ENCODE measurements around the gene RCSD1. TPM values are rescaled to one million over a fixed set of nuclear protein-coding genes. Genes with fewer than 3 reads are reported as not detected.

Gene RCSD1
- polyA plus RNA-seq, 1 donor, result 52.9 TPM

DNA sequence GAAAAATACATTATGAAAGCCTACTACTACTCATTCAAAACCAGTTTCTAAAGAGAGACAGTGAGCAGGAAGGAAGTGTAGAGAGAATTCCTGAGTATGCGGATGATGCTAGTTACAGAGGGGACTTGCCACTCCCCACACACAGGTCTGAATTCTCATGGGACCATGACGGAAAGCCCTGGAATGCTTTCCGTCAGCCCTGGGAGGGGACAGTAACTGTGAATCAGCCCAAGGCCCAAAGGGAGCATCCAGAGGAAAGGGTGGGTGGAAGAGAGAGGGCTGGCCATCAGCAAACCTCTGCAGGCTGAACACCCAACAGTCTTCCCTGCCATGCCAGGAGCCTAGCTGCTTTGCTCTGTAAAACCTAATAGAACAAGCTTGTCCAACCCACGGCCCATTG, 36.4 kb downstream of the RCSD1 start:
- DNase-seq (ENCODE audit: low read depth), result no peak

DNA sequence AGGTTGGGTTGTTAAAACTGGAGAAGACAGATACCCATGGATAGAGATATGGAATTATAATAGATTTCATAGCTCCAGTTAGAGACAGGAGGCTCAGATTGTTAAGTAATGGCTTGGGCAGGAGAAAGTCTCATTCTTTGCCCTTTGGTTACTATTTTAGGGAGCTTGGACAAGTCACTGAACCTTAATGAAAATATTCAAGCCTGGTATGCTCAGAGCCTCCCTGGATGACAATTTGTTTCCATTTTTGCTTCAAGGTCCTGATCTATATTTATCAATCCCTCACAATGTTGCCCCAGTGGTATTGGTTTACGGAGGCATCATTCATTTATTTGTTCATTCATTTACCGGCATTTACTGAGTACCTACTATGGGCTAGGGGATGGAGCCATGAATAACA, 37.5 kb downstream of the RCSD1 start:
- DNase-seq (ENCODE audit: low read depth), result no peak

DNA sequence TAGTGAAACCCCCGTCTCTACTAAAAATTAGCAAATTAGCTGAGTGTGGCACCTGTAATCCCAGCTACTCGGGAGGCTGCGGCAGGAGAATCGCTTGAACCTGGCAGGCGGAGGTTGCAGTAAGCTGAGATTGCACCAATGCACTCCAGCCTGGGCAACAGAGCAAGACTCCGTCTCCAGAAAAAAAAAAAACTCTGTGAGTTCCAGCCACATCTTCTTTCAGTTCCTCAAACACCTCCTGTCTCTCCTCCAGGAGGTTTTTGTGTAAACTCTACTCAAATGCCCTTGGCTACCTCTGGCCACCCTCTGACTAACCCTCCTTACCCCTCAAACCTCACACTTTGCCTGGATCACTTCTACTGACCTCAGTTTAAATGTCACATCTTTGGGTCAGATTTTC, 38.1 kb downstream of the RCSD1 start:
- no peak for DNase-seq (ENCODE audit: low read depth)

DNA sequence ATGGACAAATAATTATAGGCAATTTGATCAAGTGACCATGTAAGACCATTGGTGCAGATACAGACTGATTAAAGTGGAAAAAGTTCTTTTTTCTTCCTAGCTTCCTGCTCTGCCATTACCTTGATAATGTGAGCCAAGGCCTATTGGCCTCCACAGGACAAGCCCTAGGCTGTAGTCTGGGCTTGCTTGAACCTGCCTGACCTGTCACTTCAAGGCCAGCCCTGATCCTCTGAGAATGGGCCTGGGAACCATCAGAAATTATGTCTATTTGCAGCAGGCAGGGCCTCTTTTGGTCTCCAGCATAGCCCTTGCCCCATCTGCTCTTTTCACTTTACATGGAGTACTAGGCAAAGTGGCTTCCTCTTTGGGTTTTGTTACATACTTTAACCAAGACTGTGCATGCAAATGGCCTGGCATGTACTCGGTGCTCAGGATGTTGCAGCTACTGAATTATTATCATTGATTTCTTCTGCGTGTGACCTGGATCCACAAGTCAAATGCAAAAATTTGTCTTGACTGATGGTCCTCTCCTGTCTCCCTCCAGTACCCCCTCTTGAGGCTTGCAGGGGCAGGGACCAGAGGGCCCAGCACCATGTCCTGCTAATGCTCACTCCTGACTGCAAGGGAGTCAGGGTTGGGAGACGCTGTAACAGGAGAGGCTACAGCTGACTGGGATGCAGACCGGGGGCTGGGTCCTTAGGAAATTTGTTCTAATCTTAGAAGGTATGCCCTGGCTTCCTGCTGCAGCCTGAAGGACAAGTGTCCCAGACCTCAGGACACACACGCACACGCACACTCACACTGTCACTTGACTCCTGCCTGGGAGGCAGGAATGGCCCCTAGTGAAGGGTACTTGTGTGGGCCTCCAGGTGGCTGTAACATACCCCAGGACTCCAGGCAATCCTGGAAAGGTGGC, 39.4 kb downstream of the RCSD1 start:
- DNase-seq (ENCODE audit: low read depth), result no peak

DNA sequence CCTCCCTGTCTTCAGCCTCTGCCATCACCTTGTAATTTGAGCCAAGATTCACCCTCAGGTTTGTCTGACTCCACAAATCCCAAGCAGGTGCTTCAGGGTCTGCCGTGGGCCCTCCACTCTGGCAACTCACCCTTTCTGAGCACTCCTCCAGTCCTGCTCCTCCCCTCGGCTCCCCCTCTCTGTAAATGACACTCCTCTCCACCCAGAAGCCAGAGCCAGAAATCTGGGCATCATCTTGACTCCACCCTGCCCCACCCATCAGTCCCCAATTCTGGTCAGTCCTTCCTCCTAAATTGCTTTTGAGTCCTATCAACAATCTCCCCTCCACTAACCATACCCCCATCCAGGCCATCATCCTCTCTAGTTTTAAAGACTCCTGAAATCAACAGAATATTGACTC, 40.5 kb downstream of the RCSD1 start:
- DNase-seq (ENCODE audit: low read depth), result no peak

DNA sequence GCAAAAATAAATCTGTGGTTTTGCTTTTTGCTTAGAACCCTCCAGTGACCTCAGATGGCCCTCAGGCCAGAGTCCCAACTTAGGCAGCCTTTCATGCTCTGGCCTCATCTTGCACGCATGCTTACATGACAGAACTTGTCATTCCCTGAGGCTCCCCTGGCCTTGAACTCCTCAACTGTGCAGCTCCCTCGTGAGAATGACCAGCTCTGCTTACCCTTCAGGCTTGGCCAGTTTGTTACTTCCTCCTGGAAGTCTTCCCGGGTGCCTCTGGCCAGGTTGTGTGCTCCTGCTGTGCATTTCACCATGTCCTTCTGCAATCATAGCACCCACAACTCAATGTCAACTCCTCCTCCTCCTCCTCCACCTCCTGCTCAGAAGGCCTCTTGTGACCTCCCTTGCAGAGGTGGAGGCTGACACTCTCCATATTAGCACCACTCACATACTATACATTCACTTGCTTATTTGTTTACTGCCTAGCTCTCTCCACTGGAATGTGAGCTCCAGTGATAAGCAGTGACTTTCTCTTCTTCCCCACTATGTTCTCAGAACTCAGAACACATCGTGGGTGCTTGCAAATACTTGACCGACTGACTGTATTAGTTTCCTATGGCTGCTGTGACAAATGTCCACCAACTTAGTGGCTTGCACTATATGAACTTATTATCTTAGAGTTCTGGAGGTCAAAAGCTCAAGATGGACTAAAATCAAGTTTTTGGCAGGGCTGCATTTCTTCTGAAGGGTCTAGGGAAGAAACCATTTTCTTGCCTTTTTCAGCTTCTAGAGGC, 41.9 kb downstream of the RCSD1 start:
- no peak for DNase-seq (ENCODE audit: low read depth)

DNA sequence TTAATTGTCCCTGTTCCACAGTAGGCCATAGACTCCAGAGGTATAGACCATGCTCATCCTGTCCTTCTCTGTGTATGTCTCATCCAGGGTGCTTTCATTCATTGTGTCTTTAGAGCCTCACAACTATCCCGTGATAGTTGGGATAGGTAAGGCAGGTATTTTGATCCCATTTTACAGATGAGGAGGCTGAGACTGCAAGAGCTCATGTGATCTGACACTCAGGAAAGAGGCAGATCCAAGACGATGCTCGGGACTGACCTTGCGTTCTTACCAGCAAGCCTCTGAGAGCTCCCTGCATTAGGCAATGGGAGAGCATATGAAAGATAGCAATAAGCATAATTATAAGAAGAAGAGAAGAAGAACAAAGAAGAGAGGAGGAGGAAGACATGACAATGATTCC, 42.8 kb downstream of the RCSD1 start:
- no peak for DNase-seq (ENCODE audit: low read depth)

DNA sequence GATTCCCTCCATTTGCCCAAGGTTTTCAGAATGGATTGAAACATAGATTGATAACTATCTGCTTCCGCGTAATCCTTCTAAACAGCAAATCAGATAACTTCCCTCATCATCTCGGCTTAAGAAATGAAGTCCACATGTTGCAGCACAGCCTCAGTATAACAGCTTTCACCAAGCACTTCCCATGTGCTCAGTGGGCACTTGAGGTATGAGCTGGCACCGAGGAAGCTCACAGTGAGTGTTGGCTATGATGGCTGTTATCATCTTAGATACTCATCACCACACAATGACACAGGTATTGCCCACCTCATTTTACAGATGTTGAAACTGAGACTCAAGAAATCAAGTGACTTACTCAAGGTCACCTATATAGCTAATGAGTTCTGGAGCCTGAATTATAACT, 43.2 kb downstream of the RCSD1 start:
- DNase-seq (ENCODE audit: low read depth), result no peak

DNA sequence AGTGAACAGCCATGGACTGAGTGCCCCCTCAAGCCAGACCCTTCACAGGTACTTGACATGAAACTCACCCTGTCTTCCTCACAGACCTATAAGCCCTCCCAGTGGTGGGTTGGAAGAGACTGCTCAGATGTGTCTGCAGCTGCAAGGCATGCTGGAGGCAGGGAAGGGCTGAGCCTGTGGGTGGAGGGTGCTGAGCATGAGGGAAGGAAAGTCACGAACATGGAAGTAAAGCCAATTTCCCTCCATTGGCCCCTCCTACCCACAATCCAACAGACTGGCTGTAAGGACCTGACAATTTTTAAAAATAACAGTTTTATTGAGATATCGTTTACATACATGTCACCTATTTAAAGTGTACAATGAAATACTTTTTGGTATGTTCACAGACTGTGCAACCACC, 44.1 kb downstream of the RCSD1 start:
- no peak for DNase-seq (ENCODE audit: low read depth)

DNA sequence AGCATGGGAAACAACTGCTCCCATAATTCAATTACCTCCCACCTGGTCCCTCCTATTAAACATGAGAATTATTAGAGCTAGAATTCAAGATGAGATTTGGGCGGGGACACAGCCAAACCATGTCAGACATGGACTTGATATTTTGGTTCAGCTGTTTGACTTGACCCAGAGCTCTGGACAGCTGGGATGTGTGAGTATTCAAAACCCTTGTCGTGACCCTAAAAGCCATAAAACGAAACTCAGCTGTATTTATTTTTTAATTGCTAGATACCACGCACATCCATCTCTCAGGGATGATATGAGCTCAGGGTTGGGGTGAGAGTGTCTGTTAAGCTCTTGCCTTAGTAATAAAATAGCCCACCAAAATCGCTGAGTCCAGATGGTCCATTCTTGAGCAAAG, 45.4 kb downstream of the RCSD1 start:
- no peak for DNase-seq (ENCODE audit: low read depth)

DNA sequence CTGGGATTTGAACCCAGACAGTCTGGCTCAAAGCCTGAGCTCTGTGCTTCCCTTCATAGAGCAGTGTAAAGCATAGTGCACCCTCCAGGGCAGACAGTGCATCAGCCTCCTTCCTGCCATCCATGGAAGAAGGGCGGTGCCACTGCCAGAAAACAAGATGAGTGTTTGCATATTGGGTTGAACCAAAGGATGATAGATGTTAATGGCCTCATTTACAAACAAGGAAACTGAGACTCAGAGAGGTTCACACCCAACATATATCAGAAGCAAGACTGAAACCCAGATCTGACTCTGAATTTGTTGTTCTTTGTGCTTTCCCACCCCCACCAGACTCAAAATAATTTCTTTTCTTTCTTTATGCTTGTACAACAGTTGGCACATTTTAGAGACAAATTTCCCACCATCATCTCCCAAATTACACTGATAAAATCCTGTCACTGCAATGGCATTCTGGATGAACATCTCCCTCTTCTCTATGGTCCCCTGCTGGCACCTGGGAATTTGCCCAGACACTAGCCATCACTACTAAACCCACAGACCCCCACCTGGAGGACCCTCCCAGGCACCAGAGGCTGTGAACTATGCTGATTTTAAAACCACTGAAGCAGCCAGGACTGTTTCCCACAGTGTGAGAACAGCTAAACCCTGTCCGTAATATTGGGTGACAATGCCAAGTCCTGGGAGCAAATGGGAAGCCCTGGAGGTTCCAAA, 46.3 kb downstream of the RCSD1 start:
- no peak for DNase-seq (ENCODE audit: low read depth)

DNA sequence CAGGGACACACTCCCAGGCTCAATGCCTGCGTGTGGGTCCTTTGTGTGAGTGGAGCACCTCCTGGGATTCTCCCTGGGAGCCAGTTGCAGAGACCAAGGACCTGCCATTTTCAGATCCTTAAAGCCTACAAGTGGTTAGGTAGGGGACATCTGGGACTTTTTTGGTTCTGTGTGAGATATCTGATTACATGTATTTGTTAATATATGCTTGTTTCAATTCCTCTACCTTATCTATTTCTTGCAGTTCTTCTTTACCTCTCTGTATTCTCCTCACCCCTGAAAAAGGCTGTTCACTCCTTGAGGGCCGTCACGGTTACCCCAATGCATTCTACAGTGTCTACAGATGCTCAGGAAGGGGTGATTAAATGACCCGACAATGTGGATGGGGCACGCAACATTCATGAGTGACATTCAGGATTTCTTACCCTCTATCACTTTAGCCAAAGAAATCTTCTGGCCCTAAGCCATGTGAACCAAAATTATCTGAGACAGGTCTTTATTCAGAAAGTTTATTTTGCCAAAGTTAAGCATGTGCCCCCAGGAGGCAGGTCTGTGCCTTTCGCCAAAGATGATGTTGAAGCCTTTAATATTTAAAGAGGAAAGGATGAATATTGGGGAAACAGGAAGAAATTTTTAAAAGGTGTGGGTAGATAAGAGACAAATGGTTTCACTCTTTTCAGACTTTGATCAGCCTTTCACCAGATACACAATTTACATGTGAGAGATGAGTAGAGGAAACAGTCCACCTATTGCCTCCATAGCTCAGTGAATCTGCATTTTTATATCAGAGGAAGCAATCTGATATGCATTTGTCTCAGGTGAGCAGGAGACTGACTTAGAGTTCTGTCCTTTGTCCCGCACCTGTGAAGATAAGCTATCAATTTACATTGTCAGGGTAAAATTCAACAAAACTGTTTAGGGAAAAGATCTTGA, 47.1 kb downstream of the RCSD1 start:
- DNase-seq (ENCODE audit: low read depth), result no peak

DNA sequence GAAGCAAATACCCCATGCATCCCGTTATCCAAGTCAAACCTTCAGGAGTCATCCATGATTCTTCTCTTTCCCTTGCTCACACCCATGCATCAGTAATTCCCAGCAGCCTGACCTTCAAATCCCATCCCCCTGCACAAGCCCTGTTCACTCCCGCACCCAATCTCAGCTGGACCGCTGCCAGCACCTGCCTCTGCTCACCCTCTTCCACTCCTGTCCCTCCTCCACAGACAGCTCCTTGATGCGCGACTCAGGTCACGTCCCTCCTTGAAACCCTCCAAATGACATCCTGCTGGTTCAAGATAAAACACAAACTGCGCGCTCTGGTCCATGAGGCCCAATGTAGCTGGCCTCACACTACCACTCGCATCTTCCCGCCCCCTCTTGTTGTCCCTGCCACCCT, 48.4 kb downstream of the RCSD1 start:
- no peak for DNase-seq (ENCODE audit: low read depth)

DNA sequence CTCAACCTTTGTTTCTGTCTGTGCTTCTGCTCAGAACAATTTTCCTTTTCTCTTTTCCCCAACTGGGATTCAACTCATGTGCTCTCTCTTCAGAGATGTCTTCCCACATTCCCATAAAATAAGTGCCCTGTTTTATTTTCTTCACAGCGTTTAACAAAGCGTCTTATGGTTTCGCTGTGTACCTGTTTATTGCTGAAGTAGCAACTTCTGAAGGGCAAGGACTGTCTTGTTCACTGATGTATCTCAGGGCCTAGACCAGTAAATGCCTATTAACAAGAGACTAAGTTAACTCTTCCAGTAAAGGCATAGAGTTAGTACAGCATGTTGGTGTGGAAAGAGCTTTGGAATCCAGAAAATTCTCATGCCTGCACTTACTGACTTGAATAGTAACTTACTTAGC, 48.8 kb downstream of the RCSD1 start:
- DNase-seq (ENCODE audit: low read depth), result no peak

DNA sequence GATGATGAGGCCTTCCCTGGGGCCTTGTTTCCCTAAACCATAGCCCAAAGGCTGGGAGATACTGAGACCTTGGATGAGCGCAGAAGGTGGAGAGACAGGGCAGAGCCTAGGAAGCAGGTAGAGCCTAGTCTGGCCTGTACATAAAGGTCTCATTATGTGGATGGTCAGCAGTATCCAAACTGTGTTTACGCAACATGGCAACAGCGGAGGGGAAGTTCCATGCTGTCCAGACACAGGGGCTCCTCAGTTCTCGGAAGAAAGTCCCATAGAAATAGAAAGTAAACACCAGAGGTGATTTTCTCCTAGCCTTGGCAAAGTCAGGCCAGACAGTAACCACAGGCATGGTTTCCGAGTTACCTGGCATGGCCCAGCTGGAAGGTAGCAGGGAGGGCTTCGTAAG, 49.7 kb downstream of the RCSD1 start:
- DNase-seq (ENCODE audit: low read depth), result no peak

DNA sequence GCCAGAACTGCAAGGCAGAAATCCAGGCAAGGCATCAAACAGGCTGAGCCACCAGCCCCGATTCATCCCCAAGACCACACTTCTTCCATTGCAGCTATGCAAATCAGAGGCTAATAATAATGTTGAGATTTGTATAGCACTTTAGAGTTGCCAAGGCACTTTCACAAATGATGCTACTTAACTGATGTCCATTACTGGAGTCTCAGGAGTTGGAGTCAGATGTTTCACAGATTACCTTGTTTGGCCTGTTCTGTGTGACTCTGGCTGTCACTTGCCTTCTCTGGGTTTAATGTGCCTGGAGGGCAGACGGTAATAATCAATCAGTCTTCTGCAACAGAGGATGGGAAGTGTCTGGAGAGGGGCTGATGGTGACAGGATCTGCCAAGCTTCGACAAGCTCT, 51.0 kb downstream of the RCSD1 start:
- no peak for DNase-seq (ENCODE audit: low read depth)

DNA sequence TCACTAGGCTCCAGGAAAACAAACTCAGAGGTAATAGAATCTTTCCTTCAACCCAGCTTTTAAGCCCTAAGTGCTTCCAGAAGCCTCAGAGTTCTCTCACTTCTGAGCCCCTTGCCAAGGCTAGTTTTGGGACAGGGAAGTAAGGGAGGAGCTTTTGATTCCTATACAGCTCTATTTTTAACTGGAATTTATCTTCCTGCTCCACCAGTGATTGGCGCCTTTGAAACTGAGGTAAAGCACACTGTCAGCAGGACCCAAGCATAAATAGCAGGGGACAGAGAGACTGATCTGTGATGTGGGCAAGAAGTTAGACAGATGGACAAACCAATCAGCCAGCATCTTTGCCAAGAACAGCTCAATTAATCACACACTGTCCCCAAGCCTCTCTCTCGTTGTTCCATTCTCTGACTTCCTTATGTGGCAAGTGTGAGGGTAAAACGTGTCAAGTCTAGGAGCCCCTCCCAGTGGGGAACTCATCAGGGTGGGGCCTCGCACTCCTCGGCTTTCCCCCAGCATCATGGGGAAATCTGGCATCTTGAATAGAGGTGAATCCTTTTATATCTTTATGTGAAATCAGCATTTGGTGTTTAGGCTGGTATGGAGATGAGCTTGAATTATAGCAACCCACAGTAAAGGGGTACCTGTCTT, 51.5 kb downstream of the RCSD1 start:
- DNase-seq (ENCODE audit: low read depth), result peak; percentile 58

DNA sequence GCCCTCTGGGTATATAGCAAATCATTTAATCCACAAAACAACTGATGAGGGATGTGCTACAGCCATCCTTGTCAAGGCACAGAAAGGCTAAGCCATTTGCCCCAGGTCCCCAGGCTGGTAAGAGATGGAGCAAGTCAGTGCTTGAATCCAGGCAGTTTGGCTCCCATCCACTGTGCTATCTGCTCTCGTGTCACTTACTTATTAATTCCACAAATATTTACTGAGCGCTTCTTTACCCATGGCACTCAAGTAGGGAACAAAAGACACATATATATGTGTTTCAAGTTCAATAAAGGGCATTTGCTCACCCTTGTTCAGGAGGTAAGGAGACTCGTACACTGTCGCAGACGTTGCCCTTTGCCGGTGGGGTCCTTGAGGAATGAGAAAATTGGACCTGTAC, 53.2 kb downstream of the RCSD1 start:
- no peak for DNase-seq (ENCODE audit: low read depth)

DNA sequence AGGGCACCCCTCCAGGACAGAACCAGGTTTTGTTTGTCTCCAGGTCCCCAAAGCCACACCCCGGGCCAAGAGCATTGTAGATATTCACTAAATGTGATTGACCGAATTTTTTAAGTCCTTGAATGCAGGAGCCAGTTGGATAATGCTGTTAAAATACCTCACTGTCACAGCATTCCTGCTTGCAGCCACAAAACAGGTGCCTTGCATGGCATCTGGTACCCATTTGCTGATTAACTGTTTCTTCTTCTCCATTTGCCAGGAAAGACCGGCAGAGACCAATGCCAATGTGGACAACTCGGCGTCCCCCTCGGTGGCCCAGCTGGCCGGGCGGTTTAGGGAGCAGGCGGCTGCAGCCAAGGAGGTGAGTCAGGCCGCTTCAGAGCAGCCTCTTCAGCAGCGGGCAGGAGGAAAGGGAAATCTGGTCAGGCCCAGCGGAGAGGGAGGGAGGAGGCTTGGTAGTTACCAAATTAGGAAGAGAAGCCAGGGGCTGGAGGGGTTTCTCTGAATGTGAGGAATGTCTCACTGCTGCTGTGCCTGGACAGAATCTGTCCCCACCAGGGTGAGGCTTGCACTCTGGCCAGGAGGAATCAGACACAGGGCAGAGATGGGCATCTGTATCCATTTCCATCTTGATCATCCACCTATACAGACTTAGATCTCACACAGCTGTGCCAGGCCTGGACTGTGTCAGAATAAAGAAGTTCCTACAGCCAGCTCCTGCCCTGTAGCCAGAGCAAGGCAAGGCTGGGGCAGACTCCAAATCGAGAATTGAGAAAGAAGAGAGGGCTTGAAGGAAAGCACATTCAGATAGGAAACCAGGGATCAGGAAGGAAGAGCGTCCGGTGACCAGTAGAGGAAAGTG, 53.8 kb downstream of the RCSD1 start:
- DNase-seq (ENCODE audit: low read depth), result no peak

DNA sequence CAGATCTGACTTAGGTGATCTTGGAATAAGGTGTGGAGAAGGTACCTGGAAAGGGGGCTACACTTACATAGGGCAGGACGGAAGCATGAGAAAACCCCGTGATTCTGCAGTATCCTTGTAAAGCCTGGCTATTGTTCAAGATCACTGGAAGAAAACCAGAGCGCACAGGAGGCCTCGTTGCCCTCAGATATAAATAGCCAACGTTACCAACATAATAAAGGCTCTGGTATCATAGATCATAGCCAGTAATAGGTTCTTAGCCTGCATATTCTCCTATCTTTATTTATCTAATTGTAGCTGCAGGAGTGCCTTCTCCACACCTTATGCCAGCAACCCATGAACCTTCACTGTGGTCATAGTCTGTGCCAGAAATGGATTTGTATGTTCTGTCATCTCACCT, 55.8 kb downstream of the RCSD1 start:
- DNase-seq (ENCODE audit: low read depth), result no peak

Measured in forelimb muscle (tissue), 1 donor.